SKM-1 (cell line): Measurements from ENCODE around the gene DDIT3.

ENCODE experiments used
- DNase-seq: peaks from one replicate; lab custom pipeline; 2025; ENCODE audit not compliant: unreplicated experiment; lab: John Stamatoyannopoulos, UW

Gene DDIT3

GRCh38 chr12:57469296-57470164 is 50.8 kb downstream of the DDIT3 start:
- no peak for DNase-seq

DNA sequence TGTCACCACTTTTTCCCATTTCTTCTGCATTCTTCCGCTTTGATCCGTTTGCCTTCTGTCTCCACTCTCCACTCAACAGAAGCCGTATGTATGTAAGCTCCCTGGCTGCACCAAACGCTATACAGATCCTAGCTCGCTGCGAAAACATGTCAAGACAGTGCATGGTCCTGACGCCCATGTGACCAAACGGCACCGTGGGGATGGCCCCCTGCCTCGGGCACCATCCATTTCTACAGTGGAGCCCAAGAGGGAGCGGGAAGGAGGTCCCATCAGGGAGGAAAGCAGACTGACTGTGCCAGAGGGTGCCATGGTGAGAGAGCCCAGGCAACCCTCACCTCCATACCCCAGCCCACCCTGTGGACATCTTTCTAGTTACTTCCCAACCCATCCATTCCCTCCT is 52.4 kb downstream of the DDIT3 start:
- no peak for DNase-seq

DNA sequence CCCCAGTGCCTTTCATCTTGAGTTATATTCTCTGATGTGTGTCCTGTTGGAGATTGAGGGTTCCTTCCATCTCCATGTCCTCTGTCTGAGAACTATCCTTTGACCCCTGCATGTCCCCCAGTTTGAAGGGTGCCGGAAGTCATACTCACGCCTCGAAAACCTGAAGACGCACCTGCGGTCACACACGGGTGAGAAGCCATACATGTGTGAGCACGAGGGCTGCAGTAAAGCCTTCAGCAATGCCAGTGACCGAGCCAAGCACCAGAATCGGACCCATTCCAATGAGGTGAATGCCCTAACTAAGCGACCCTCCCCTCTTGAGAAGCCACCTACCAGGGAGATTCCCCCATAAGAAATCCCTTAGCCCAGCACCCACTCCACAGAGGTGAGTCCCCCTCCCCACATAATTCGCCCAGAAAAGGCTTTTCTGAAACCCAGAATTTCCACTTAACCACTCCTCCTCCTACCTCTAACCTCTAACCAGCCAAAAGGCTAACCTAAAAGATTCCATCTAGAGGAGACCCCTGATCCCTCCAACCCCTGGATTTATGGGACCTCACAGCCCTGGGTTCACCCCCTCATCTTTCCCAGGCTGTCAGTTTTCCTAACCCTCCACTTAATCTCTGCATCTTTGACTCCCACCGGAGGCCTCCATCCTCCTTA is 53.0 kb downstream of the DDIT3 start:
- DNase-seq: no peak
